Stimulated activated naive CD8-positive, alpha-beta T cell treated with anti-CD3 and anti-CD28 coated beads, Interleukin-15, amount 100 ng/mL, for 72 hours (primary cell): ENCODE measurements around the gene CD44.
"Not testable (repeated sequence)": the region's sequence is repeated elsewhere in the genome, so short reads cannot be mapped to it uniquely, and the experiment has no call there.

Experiments
- ATAC-seq: fragments of 150-1000 bp; cut with Tn5 transposase; 2 replicates; pipeline ENCODE4 v1.10.0; 2021; ENCODE audit warnings: mild to moderate bottlenecking, moderate library complexity
- DNase-seq, 2 donors: peaks; one replicate each; pipeline ENCODE4 v3.0.0; 2021 to 2022
- H3K27ac Mint-ChIP-seq, 2 donors: one replicate each; pipeline ENCODE4 v1.8.0; 2022; ENCODE audit warnings: mild to moderate bottlenecking in 2 of 2, mixed read lengths in 2 of 2, moderate library complexity in 2 of 2
- H3K27me3 Mint-ChIP-seq: one replicate; pipeline ENCODE4 v1.8.0; 2022; ENCODE audit warnings: mixed read lengths
- H3K4me1 Mint-ChIP-seq: one replicate; pipeline ENCODE4 v1.8.0; 2022; ENCODE audit warnings: mild to moderate bottlenecking, mixed read lengths
- H3K4me3 Mint-ChIP-seq, 2 donors: one replicate each; pipeline ENCODE4 v1.8.0; 2022; ENCODE audit warnings: mild to moderate bottlenecking in 2 of 2, mixed read lengths in 2 of 2, moderate library complexity in 1 of 2
- H3K9me3 Mint-ChIP-seq, 2 donors: one replicate each; pipeline ENCODE4 v1.8.0; 2022; ENCODE audit warnings: mixed read lengths in 2 of 2

The CD44 gene

DNA sequence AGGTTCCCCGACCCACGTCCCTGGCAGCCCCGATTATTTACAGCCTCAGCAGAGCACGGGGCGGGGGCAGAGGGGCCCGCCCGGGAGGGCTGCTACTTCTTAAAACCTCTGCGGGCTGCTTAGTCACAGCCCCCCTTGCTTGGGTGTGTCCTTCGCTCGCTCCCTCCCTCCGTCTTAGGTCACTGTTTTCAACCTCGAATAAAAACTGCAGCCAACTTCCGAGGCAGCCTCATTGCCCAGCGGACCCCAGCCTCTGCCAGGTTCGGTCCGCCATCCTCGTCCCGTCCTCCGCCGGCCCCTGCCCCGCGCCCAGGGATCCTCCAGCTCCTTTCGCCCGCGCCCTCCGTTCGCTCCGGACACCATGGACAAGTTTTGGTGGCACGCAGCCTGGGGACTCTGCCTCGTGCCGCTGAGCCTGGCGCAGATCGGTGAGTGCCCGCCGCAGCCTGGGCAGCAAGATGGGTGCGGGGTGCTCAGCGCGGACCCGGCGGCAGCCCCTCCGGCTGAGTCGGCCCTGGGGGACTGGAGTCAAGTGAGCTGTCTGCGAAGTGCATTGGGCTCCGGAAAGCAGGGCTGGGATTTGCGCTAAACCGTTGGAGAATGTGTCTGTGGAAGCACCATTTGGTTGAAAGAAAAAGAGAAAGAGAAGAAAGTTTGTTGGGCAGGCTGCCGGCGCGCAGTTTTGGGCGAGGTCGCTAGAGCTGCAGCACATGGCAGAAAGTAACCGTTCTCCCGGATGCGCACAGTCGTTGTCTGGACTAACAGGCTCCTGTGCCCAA lies at the start of gene CD44:
TSS of gene CD44 (plus strand) at position 229 of the 779 bp plus-strand sequence. CDS start at position 362, 133 bp downstream.
- Mint-ChIP-seq H3K27ac (peak within 1 kb of the TSS; percentile 95 to 99), H3K27me3 (no peaks in the 10 kb centered on the region), H3K4me3 (peak within 1 kb of the TSS; percentile 83 to 86), H3K4me1 (peaks cover 52% of the 10 kb centered on the region), H3K9me3 (no peaks in the 10 kb centered on the region)
- DNase-seq (peak; percentile 65 to 71), ATAC-seq (peak; percentile 73)

DNA sequence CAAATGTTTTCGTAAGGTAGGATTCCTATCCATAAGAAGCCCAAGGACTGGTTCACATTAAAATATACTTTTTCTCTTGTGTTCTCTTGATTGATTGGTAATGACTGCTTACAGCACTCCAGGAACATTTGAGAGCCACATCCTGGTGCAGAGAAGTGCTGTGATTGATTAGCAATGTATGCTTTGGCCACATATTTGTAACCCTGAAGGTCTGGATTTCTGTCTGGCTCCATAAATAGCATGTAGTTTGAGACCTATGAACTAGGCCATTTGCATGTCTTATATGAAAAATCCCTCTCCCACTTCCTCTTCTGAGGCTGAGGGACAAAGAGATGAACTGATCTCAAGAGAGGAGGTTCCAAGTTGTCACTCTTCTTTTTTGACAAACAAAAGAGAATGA lies 49.3 kb upstream of the CD44 start:
- Mint-ChIP-seq H3K9me3 (peaks cover 0 to 21% of the 10 kb centered on the region in 2 donors), H3K27ac (no peak overlapping the region), H3K27me3 (peaks cover 7% of the 10 kb centered on the region), H3K4me1 (peaks cover 57% of the 10 kb centered on the region), H3K4me3 (no peak overlapping the region)
- no peak for DNase-seq
- ATAC-seq = no peak

DNA sequence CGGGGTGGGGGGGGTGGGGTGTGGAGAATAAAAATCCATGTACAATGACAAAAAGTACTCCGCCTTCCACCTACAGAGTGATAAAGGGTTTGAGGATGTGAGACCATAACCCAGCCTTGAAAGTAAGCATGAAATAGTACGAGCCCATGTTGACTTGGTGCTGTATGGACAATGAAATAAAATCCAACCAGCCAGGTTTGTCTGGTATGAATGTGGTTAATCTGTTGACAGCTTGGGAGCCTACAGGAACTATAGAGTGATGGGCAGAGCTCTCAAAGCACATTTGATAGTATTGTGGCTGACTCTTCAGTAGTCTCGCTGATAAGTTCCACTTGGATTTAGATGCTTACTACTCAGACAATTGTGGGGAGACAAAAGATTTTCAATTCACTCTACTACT lies 48.8 kb upstream of the CD44 start:
- Mint-ChIP-seq H3K27ac (no peak overlapping the region), H3K4me3 (no peak overlapping the region), H3K27me3 (peaks cover 7% of the 10 kb centered on the region), H3K9me3 (peaks cover 0 to 24% of the 10 kb centered on the region in 2 donors), H3K4me1 (peaks cover 56% of the 10 kb centered on the region)
- ATAC-seq (no peak), DNase-seq (no peak)

DNA sequence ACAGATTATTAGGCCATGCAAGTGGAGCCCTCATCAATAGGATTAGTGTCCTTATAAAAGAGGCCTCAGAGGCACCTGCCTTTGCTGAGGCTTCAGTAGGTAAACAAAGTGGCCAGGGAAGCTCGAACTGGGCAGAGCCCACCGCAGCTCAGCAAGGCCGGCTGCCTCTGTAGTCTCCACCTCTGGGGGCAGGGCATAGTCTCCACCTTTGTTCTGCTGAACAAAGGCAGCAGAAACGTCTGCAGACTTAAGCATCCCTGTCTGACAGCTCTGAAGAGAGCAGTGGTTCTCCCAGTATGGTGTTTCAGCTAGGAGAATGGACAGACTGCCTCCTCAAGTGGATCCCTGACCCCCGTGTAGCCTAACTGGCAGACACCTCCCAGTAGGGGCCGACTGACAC lies 48.0 kb upstream of the CD44 start:
- ATAC-seq, DNase-seq, H3K4me3 Mint-ChIP-seq, H3K27ac Mint-ChIP-seq, H3K27me3 Mint-ChIP-seq: not testable (repeated sequence)
- H3K9me3 Mint-ChIP-seq = peaks cover 0 to 24% of the 10 kb centered on the region in 2 donors
- H3K4me1 Mint-ChIP-seq = peaks cover 55% of the 10 kb centered on the region

DNA sequence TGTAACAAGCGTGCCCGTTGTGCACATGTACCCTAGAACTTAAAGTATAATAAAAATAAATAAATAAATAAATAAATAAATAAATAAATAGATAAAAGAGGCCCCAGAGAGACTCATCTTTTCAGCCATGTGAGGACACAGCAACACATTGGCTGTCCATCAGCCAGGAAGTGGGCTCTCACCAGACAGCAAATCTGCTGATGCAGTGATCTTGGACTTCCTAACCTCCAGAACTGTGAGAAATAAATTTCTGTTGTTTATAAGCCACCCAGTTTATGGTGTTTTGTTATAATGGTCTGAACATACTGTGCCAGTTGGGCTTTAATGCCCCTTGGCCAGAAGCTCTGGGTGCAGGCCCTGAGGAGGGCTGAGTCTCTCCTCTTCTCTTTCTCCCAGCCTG lies 42.2 kb upstream of the CD44 start:
- no peak overlapping the region for H3K4me3 Mint-ChIP-seq
- peaks cover 29% of the 10 kb centered on the region for H3K4me1 Mint-ChIP-seq
- DNase-seq = no peak
- no peak for ATAC-seq
- H3K27me3 Mint-ChIP-seq = peaks cover 7% of the 10 kb centered on the region
- peaks cover 0 to 23% of the 10 kb centered on the region in 2 donors for H3K9me3 Mint-ChIP-seq
- H3K27ac Mint-ChIP-seq = no peak overlapping the region

DNA sequence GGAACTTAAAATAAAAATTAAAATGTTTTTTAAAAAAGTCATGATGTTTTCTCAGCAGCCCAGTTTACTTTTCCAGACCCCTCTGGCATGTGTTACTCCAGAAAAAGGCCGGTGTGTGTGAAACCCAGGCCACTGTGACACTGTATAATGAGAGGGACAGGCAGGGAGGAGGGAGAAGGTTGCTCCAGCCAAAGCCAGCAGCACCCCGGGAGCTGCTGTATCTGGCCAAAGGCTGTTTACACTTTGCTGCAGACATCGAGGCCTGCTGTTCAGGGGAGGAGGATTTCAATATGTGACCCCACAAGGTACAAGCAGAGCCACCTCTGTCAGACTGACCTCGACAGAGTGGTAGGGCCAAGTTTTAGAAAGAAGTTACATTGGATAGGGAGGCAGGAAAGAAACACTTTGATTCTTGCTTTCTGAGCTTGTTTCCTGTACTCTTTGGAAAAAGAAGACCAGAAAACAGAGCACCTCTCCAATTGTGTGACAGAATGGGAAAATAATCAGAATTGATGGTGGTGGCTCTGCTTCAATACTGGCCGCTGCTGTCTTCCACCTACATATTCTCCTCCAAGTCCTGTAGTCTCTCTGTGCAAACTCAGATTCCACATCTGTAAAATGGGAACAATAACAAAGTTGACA lies 41.0 kb upstream of the CD44 start:
- H3K4me1 Mint-ChIP-seq = peaks cover 26% of the 10 kb centered on the region
- ATAC-seq (no peak), DNase-seq (no peak)
- peaks cover 0 to 19% of the 10 kb centered on the region in 2 donors for H3K9me3 Mint-ChIP-seq
- H3K27me3 Mint-ChIP-seq = peaks cover 7% of the 10 kb centered on the region
- H3K27ac Mint-ChIP-seq = no peak overlapping the region
- no peak overlapping the region for H3K4me3 Mint-ChIP-seq

DNA sequence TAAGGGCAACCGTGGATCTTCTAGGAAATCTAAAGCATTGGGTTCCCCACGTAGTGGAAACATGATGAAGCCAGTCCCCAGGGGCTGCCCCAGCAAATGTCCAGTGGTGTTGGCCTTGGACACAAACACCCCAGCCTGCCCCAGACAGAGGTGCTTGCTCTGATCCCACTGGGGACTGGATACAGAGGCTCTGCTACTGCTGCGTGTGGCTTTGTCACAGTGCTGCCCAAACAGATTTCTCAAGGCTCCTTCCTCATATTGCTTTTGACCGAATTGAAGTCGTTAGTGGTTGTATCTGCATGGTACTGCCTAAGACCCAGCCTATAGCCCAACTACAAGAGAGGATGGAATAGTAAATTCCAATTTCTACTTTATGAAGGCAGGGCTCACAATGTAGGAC lies 40.1 kb upstream of the CD44 start:
- DNase-seq (no peak), ATAC-seq (no peak)
- peaks cover 0 to 18% of the 10 kb centered on the region in 2 donors for H3K9me3 Mint-ChIP-seq
- no peak overlapping the region for H3K27ac Mint-ChIP-seq
- H3K4me3 Mint-ChIP-seq = no peak overlapping the region
- H3K4me1 Mint-ChIP-seq = peaks cover 26% of the 10 kb centered on the region
- no peaks in the 10 kb centered on the region for H3K27me3 Mint-ChIP-seq

DNA sequence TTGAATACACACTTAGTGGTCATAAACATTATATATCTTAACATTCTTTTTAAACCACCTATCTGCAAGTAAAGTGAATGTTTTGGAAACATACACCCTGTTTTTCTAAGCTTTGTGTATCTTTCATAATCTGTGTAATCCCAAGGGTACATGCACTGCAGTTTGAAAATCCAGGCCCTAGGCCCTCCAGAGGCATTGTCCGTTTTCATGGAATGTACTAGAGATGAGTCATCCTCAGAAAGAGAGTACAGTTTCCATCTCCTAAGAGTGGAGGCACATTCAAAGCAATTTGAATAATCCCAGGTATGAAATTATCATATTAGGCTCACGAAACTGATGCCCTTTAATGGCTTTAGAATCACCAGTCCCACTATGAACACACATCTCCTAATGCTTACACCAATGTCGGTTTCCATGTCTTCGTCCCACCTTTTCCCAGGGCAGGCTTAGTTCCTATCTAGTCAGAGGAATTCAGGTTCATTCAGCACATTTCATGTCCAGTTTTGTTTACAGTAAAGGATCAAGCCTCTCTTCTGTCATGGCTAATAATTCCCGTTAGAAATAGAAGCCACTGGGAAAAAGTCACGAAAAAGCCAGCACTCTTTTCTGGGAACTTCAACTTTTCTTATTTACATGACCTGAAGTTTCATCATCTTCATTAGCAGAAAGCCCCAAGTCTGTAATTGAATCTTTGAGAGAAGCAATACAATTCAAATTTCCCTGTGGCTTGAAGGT lies 39.5 kb upstream of the CD44 start:
- H3K27me3 Mint-ChIP-seq = no peaks in the 10 kb centered on the region
- peaks cover 0 to 12% of the 10 kb centered on the region in 2 donors for H3K9me3 Mint-ChIP-seq
- H3K27ac Mint-ChIP-seq = peak overlapping the region in 1 of 2 donors; percentile 9
- DNase-seq = no peak
- H3K4me3 Mint-ChIP-seq = no peak overlapping the region
- H3K4me1 Mint-ChIP-seq = peaks cover 21% of the 10 kb centered on the region
- ATAC-seq = no peak

DNA sequence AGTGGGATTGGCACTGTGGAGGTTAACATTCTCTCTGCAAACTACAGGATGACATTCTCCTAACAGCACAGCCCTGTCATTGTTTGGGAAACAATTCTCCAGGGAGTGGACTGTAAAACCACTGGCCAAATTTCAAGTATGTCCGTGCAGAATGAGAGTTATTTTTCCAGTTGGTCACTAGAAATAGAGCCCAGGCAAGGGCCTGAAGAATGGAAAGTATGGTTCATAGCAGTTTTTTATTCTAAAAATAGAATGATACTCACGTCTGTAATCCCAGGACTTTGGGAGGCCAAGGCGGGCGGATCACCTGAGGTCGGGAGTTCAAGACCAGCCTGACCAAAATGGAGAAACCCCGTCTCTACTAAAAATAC lies 39.0 kb upstream of the CD44 start:
- no peaks in the 10 kb centered on the region for H3K27me3 Mint-ChIP-seq
- no peak for ATAC-seq
- H3K4me1 Mint-ChIP-seq = peaks cover 15% of the 10 kb centered on the region
- no peak overlapping the region for H3K27ac Mint-ChIP-seq
- H3K9me3 Mint-ChIP-seq = peaks cover 0 to 6% of the 10 kb centered on the region in 2 donors
- no peak overlapping the region for H3K4me3 Mint-ChIP-seq
- DNase-seq = no peak

DNA sequence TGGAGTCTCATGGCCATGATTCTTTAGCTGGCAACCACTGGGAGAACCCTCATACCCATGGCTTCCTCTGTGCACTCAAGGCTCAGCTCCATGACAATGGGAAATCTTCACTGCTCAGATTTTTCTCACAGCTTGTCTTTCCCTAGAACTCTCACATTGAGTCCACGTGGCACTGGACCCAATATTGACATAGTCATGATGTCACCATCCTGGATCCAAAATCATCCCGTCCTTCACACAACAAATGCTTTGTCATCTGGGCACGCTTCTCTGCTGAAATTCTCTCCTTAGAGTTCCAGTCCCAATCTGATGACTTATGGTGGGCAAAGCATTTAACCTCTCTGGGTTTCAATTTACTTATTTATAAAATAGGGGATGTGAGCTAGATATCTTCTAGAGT lies 37.7 kb upstream of the CD44 start:
- Mint-ChIP-seq H3K4me3 (no peak overlapping the region), H3K9me3 (peaks cover 0 to 6% of the 10 kb centered on the region in 2 donors), H3K27ac (no peak overlapping the region), H3K4me1 (peaks cover 16% of the 10 kb centered on the region), H3K27me3 (no peaks in the 10 kb centered on the region)
- ATAC-seq (no peak), DNase-seq (no peak)

DNA sequence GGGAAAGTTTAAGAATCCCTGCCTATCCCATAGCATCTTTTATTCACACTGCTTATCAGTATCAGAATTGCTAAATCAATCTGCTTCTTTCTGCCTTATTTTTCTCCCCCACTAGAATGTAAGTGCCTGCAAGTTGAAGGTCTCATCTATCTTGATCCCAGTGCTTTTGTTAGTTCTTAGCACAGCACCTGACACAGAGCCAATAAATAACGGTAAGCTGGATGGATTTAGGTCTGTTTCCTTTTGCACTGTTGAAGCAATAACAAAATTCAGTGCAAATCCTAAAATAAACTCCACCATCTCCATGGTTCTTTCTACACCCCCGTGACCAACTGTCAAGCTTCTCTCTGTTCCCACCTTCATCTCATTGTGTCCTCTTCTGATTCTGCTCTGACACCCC lies 36.7 kb upstream of the CD44 start:
- H3K4me1 Mint-ChIP-seq = peaks cover 26% of the 10 kb centered on the region
- no peak for ATAC-seq
- no peaks in the 10 kb centered on the region for H3K27me3 Mint-ChIP-seq
- H3K27ac Mint-ChIP-seq = no peak overlapping the region
- DNase-seq = no peak
- H3K4me3 Mint-ChIP-seq = no peak overlapping the region
- H3K9me3 Mint-ChIP-seq = peaks cover 0 to under 1% of the 10 kb centered on the region in 2 donors

DNA sequence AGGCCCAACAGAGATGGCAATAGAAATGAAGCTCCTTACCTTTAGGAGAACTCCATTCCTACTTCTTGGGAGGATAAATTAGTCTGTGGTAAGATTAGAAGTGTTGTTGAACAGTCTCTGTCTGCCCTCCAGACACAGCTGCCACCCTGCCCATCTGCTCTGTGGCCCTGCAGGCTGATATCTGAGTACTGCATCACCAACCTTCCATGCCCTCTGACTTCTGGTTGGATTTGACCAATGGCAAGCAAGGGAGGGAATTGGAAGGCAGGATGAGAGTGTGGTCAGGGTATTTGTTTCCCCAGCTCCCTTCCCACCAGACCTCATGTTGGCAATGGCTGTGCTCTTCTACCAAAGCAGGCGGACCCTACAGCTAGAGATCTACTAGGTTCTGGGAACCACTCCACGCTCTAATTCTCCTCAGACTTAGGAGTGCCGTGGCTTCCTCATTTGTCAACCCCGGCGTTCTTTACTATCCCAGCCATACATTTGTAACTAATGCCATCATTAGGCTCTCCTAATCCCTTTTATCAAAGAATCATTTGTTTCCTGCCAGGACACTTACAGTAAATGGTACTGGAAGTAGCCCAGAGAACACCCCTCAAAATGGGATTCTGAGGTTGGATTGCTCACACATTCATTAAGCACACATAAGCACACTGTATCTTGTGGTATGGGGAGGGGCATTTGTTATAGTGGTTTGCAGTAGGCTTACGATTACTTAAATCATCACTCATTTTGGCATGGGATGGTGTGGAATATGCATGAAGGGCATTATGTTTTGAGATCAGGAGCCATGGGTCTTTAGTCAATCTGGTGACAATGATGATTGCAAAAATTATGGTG lies 35.4 kb upstream of the CD44 start:
- no peak for DNase-seq
- Mint-ChIP-seq H3K4me3 (no peak overlapping the region), H3K27ac (peak overlapping the region in 1 of 2 donors; percentile 39), H3K9me3 (peaks cover 2 to 3% of the 10 kb centered on the region in 2 donors), H3K4me1 (peaks cover 39% of the 10 kb centered on the region), H3K27me3 (no peaks in the 10 kb centered on the region)
- no peak for ATAC-seq

DNA sequence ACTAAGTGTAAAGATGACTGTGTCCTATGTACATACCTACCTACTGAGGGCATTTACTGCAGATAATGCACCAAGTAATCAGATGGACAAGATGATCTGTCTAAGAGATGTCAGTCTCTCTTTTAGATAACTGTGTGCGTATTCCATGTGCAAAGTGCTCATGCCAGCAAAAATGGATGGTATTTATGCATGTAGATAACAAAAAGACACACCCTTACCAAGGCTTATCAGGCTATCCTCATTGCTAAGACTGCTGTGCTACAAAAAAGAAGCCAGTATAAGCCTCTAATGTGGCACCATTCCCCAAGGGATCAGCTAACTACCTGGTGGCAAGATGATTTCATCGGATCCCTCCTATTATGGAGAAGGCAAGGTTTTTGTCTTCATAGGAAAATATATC lies 34.3 kb upstream of the CD44 start:
- Mint-ChIP-seq H3K9me3 (peaks cover 6 to 9% of the 10 kb centered on the region in 2 donors), H3K4me3 (no peak overlapping the region), H3K27me3 (no peaks in the 10 kb centered on the region), H3K4me1 (peaks cover 40% of the 10 kb centered on the region), H3K27ac (no peak overlapping the region)
- ATAC-seq (no peak), DNase-seq (no peak)

DNA sequence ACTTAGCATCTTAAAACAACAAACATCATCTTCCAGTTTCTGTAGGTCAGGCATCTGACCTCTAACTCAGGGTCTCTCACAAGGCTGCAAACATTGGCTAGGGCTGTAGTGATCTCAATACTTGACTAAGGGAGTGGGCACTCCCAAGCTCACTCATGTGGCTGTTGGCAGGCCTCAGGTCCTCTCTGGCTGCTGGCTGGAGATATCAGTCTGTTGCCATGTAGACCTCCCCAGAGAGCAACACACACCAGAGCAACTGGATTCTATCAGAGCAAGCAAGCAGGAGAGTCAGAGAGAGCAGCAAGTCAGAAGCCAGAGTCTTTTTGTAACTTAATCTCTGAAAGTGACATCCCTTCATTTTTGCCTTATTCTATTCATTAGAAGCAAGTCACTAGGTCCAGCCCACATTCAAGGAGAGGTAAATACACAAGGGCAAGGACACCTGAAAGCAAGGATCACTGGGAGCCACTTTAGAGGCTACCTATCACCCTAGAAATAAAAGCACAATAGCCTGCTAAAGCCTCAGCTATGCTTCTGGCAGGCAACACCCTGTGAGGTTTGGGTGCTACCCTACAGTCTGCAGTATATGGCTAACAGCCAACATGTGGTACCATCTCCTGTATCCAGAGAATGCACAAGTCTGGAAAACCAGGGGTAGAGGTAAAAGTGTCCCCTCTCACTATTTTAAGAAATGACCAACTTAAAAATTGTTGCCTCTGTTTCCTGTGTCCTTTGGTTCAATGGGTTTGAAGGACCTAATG lies 33.5 kb upstream of the CD44 start:
- Mint-ChIP-seq H3K27ac (no peak overlapping the region), H3K4me3 (no peak overlapping the region), H3K27me3 (no peaks in the 10 kb centered on the region), H3K9me3 (peaks cover 6 to 9% of the 10 kb centered on the region in 2 donors), H3K4me1 (peaks cover 41% of the 10 kb centered on the region)
- DNase-seq (no peak), ATAC-seq (no peak)
